ENCODE measurements around the gene SLC39A7.
A peak's percentile ranks its signal among the peaks of the same experiment; 100 is the strongest.
"Not testable (repeated sequence)": the region's sequence is repeated elsewhere in the genome, so short reads cannot be mapped to it uniquely, and the experiment has no call there.

The SLC39A7 gene

DNA sequence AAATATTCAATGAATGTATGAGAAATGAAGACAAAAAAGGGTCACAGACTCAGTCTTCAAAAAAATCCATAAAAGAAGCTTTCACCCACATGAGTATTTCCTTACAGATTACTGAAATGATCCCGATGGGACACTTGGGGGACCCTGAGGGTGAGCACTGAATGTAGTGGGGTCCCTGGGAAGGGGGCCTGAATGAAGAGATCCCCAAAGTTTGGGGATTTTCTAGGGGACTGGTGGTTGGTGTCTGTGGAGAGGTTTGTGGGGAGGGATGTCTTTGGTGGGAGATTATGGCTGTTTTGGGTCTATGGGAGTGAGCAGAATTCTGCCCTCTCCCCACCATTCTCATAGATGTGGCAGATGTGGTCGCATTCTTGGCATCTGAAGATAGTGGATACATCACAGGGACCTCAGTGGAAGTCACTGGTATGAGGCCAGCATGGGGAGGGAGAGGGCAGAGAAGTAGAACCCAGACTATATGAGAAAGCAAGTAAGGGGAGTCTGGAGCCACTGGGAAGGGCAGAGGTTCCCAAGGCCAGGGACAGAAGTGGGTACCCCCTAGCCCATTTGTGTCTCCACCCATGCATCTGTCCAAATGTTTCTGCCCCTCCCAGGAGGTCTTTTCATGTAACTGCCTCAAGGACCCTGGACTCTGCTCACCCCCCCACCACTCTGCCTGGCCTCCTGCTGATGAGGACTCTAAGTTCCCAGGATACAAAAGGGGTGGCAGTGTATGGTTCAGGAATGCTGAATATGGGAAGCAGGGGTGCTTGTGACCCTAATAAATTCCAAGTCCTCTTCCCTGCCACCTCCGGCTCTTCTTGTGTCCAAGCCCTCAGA, 5.6 kb downstream of the SLC39A7 start:
- no peak for DNase-seq

DNA sequence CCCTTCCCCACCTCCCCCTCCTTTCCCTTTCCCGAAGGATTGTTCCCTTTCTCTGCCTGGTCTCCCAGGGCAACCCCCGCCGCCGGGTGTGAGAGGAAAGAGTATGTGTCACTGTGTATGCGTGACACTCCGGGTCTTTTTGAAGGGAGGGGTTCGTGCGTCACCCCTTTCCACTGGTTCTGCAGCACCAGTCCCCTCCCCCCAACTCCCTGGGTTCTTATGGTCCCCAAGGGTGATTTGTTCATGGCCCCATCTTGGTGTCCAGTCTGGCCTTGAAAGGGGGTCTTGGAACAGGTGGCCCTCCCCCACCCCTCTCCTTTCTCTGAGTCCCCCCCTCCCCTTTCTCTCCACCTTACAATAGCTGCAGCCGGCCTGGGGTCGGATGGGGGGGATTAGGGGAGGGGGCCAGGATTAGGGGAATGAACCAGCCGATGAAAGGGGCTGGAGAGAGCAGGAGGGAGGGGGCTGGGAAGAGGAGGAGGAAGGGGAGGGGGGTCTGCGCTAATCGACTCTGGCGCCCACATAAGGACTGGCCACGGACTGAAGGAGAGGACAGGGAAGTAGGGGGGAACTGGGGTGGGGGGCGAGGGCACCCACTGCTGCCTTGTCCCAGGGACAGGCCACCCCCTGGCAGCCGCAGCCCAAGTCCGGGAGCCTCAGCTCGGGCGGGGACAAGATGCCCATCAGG, 6.3 kb downstream of the SLC39A7 start:
- DNase-seq: no peak

DNA sequence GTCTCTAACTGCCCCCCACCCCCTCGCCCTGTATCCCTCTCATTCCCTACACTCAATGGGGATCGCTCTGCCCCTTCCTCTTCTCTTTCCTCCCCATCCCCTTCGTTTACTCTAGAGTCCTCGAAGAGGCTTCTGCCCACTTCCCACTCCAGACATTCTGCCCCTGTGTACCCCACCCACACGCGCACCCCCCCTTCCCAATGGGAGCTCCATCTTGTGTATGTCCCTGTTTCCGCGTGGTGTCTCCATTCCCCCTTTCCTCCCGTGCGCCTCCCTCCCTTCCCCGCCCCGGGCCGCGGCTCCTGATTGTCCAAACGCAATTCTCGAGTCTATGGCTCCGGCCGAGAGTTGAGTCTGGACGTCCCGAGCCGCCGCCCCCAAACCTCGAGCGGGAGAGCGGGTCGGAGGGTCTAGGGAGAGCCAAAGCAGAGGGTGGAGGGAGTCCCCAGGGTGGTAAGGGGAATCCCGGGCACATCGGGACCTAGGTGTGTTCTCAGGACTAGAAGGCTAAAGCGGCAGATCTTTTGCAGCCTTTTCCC, 7.0 kb downstream of the SLC39A7 start:
- DNase-seq: peak; percentile 41

DNA sequence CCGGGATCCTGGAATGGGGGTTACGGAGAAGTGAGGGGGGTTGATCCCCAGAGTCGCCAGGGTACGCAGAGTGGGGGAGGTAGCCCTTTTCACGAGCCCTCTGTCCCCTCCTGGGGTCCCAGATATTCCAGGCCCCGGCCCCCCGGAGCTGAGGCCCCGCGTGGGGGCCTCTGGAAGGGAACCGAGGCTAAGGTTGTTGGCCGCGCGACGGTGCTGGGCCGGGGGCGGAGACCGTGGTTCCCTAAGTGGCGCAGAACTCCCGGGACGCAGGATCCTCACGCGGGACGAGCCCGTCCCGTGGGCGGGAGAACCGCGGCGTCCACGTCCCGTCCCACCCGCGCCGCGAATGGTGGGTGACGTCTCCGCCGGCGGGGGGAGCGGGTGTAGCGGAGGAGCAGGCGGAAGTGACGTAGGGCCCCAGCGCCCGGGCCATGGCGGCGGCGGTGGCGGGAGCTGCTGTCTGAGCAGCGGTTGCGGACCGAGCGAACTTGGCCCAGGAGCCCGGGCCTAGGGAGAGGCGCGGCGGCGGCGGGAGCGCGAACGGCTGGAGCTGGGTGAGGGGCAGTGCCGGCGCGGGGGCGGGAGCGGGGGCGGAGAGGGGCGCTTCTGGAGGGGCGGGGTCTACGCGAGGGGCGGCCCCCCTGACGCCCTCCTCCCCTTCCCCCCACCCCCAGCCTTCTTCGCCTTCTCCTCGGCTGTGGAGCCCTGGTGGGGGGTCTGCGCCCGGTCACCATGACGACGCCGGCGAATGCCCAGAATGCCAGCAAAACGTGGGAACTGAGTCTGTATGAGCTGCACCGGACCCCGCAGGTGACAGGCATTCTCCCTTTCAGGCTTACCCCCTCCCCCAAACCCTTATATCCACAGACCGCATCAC, 7.7 kb downstream of the SLC39A7 start, which contains the start of gene RING1:
RING1 (plus strand) TSS at position 410 of the 877 bp plus-strand sequence; CDS start at position 733, 323 bp downstream.
- peak; percentile 88 for DNase-seq

DNA sequence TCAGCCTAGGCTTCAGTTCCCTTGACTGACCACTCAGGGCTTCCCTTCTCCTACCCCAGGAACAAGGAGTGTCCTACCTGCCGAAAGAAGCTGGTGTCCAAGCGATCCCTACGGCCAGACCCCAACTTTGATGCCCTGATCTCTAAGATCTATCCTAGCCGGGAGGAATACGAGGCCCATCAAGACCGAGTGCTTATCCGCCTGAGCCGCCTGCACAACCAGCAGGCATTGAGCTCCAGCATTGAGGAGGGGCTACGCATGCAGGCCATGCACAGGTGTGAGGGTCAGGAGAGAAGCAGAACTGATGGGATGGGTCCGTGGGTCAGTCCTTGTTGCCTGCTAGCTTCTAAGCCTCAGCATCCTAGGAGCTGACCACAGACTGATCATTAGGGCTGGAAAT, 9.2 kb downstream of the SLC39A7 start:
- no peak for DNase-seq

DNA sequence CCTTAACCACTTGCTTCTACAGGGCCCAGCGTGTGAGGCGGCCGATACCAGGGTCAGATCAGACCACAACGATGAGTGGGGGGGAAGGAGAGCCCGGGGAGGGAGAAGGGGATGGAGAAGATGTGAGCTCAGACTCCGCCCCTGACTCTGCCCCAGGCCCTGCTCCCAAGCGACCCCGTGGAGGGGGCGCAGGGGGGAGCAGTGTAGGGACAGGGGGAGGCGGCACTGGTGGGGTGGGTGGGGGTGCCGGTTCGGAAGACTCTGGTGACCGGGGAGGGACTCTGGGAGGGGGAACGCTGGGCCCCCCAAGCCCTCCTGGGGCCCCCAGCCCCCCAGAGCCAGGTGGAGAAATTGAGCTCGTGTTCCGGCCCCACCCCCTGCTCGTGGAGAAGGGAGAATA, 10.5 kb downstream of the SLC39A7 start:
- no peak for DNase-seq

DNA sequence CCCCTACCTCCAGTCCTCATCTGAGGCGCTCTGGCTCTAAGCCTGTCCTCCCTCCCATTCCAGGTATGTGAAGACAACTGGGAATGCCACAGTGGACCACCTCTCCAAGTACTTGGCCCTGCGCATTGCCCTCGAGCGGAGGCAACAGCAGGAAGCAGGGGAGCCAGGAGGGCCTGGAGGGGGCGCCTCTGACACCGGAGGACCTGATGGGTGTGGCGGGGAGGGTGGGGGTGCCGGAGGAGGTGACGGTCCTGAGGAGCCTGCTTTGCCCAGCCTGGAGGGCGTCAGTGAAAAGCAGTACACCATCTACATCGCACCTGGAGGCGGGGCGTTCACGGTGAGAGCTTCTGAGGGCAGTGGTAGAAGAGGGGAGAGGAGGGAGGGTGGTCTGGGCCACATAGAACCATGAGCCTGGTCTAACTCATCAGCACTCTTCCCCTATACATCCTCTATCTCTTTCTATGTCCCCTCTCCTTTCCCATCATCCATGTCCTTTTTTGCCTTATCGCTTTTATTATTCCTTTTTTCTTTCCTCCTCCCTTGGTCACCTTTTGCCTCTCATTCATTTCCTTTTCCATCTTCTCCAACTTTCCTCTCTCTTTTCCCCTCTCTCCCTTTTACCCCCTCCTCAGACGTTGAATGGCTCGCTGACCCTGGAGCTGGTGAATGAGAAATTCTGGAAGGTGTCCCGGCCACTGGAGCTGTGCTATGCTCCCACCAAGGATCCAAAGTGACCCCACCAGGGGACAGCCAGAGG, 11.2 kb downstream of the SLC39A7 start:
- DNase-seq: no peak

DNA sequence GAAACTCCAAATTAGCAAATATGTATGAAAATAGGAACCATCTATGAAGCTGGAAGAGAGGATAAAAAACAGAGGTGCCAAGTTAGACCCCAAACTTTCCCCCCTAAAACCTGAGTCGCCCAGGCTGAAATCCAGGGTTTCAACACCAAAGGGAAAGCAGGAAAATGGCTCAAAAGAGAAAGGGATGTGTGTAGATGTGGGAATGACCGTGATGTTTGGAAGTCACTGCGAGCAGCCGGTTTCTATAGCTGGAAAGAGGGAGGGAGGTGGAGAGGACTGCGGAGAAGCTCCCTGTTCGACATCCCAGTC, 12.1 kb downstream of the SLC39A7 start:
- no peak for DNase-seq

DNA sequence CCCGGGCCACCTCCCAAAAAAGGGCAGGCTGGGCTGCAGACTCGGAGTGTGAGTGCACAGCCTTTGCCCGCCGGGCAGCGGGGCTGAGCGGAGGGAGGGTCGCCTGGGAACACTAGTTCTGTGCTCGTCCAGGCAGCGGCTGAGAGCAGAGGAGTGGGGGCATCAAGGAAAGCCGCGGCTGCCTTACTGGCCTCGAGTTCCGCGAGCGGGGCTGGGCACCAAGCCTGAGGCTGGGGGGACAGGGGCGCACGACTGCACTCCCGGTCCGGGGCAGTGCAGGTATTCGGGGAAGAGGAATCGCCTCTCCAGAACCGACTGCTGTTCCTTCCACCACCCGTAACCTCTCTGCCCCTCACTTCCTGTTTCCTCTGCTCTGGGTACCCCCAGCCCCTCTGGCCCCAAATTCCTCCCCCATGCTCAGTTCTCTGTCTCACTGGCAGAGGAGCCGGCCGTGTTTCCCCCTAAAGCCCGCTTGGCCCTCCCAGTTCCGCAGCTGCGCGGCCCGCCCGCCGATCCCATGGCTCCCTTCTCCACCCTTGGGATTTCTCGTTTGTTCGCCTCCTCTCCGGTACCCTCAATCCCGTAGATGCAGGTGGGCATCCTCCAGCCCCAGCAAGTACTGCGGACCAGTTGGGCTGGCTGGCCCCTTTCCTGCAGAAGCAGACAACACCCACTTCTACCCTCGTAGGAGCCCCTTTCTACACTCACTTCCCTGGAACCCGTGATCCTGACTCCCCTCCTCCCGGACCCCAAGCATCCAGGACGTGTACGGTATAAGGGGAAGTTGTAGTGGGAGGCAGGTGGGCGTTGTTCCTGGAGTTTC, 12.7 kb downstream of the SLC39A7 start:
- DNase-seq: no peak

DNA sequence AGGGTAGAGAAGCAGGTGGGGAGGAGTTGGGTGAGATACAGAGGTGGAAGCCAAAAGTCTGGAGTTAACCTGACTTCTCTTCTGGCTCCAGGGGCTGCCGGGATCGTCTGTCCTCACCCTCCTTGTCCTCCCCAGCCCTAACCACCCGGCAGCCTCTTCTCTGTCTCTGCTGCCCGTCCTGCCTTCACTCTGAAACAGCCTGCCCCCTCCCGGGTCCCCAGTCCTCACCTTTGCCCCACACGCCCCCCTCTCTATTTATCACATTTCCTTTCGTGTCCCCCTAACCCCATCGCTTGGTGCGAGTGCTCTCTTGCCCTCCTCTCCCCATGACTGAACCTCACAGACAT, 13.3 kb downstream of the SLC39A7 start:
- no peak for DNase-seq

DNA sequence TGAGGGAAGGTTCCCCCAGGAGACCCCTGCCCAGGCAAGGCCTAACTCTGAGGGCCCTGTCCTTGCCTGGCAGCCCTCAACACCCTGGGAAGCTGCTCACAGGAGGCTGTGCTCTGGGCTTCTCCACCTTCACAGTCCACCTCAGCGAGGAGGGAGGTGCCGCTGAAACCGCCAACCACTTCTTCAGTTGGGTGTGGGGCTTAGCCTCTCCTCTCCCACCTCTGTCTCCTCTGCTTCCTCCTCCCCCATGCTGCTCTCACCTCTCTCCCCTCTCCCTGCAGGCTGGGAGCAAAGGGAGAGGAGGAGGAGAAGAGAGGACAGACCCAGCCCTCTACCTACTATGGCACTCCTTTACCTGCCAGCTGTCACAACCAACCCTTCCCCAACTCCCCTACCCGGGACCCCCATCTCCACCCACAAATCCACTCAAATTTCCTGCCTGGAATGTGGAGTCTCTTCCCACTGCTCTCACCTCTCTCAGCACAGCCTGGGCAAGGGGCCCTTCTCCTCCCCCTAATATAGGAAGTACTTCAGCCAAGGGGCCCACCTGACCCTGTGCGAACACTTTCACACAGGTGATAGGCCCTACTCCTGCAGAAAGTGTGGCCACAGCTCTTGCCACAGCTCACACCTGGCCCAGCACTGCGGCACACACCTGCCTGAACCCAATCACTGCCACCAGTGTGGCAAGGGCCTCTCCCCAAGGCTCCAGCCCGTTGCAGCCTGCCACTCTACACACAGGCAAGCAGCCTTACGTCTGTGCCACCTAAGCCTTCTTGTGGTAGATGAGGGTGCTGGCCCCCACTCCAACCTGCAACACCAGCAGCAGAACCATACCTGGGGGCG, 14.8 kb downstream of the SLC39A7 start:
- DNase-seq: no peak

DNA sequence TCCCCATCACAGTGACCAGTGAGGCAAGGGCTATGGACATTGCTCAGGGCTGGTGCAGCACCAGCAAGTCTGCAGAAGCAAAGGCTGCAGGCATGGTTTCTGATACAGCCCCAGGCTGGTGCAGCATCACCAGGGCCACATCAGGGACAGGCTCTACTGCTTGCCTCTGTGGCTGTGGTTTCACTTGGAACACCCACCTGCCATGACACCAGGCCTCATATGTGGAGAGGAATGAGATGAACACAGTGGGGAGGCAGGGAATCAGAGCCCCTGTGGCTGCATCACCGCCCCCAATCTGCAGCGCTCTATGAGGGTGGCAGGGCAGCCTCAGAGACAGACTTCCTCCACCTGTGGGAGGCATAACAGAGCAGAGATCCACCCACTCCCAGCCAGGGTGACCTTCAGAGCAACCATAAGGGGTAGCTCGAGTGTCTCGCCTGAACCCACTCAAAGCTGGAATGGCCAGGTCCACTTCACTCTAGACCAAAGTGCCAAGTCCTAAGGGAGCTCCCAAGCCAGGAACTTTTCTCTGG, 15.5 kb downstream of the SLC39A7 start:
- no peak for DNase-seq

DNA sequence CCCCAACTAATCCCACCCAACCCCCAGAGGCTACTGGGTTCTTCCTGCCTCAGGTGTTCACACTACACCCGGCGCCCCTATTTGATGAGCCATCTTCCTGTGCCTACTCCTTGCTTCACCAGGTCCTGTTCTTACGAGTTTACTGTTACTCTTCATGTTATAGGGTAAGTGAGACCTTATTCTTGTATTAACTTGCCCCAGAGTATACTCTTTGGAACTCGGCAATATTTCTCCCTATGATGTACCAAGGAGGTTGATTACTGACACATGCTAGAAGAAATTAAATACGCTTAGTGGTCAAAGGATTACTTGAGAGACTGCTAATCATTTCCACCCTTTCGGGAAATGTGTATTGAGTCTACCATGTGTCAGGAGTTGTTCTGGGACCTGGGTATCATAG, 16.6 kb downstream of the SLC39A7 start:
- no peak for DNase-seq

DNA sequence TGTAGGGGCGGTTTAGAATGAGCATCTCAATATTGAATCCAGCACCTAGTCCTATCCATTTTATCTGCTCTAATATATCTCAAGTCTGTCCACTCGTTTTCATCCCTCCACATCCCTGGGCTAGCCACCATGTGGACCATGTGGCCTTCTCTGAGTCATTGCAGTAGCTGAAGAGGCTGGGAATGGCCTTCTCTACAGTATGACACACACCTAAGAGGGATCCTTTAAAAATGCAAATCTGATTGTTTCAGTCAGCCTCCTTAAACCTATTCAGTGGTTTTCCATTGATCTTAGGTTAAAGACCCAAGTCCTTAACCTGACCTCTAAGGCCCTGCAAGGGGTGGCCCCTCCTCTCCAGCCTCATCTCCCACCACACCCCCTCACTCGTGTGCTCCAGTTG, 17.0 kb downstream of the SLC39A7 start:
- no peak for DNase-seq

DNA sequence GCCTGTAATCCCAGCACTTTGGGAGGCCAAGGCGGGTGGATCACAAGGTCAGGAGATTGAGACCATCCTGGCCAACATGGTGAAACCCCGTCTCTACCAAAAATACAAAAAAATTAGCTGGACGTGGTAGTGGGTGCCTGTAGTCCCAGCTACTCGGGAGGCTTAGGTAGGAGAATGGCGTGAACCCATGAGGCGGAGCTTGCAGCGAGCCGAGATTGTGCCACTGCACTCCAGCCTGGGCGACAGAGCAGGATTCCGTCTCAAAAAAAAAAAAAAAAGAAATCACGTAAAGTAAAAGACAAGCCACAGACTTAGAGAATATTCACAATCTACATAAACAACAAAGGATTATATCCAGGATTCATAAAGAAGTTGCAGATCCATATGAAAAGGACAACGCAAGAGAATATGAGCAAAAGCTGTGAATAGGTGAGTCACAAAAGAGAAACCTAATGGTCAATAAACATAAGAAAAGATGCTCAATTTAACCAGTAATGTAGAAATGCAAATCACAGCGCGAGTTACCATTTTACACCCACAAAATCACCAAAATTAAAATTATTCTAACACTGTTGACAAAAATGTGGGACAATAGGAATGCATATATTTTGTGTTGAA, 25.9 kb downstream of the SLC39A7 start:
- not testable (repeated sequence) for DNase-seq

DNA sequence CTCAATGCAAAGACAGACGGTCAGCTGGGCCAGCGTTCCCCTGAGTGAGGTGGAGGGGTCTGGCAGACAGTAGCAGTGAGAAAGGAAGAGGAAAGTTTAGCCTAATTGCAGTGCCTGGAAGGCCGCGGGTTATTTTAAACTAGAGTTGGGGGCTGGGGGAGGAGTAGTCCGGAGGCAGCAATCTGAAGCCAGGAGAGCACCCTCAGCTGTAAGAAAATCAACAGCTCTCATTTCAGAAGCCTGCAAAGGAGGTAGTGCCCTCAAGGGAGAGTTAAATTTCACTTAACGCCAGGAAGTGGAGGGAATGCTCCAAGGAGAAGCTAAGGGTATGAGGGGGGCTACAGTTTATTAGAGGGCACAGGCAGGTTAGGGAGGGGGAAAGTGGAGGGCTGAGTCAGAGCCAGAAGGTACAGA, 34.6 kb downstream of the SLC39A7 start:
- DNase-seq: no peak

DNA sequence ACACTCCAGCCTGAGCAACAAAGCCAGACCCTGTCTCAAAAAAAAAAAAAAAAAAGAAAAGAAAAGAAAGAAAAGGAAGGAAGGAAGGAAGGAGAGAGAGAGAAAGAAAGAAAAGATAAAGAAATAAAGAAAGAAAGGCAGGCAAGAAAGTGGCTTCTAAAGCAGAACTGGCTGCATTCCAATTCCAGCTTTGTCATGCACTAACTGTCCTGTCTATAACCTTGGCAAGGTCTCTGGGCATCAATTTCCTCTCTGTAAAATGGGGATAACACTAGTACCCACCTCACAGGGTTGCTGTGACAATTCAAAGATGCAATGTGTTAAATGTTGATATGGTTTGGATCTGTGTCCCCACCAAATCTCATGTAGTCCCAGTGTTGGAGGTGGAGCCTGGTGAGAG, 35.7 kb downstream of the SLC39A7 start:
- DNase-seq: no peak

DNA sequence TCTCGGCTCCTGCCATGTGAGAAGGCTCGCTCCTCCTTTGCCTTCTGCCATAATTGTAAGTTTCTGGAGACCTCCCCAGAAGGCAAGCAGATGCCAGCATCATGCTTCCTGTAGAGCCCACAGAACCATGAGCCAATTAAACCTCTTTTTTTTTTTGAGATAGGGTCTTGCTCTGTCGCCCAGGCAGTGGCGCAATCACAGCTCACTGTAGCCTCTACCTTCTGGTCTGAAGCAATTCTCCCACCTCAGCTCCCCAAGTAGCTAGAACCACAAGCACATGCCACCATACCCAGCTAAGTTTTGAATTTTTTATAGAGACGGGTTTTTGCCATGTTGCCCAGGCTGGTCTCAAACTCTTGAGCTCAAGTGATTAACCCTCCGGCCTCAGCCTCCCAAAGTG, 36.2 kb downstream of the SLC39A7 start:
- DNase-seq: no peak

DNA sequence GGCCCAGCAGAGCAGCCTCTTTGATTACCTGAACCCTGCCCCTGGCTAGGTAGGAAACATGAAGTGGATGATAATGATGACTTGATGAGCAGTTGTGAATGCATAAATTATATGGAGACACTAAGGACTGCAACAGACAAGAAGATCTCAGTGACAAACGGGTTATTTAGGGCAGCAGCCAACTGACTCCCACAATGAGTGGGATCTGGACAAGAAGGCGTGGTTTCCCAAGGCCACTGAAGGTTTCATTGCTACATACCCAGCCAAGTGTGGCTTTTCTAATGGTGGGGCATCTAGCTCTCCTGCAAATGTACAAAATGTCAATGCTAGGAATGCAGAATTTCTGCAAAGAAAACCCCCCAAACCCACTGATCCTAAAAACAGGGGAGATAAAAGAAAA, 37.1 kb downstream of the SLC39A7 start:
- DNase-seq: no peak

DNA sequence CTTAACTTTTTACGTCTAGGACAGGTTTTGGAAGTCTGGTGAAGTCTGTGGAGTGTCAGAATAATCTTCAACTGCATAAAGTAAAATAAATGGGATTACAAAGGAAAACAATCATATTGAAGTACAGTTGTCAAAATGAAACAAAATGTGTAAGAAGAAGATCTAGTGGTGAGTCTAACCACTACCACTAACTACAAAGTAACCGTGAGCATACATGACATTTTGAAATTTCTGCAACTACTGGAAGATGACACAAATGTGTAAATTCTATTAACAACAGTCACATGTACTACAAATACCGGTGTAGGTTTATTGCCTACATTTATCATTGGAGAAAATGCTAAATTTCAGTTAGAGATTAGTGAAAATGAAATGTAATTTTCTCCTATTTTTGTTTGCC, 41.3 kb downstream of the SLC39A7 start:
- no peak for DNase-seq
